Measurements from ENCODE around the gene KLC4. TPM values are rescaled to one million over a fixed set of nuclear protein-coding genes. Genes with fewer than 3 reads are reported as not detected.

The KLC4 gene
- total and polyA plus RNA-seq, 9 of the 15 experiments (the other 6 are each of a cell fraction or from before 2014, with no cell fraction given): 1.7 to 16.2 (median 7.7) TPM

DNA sequence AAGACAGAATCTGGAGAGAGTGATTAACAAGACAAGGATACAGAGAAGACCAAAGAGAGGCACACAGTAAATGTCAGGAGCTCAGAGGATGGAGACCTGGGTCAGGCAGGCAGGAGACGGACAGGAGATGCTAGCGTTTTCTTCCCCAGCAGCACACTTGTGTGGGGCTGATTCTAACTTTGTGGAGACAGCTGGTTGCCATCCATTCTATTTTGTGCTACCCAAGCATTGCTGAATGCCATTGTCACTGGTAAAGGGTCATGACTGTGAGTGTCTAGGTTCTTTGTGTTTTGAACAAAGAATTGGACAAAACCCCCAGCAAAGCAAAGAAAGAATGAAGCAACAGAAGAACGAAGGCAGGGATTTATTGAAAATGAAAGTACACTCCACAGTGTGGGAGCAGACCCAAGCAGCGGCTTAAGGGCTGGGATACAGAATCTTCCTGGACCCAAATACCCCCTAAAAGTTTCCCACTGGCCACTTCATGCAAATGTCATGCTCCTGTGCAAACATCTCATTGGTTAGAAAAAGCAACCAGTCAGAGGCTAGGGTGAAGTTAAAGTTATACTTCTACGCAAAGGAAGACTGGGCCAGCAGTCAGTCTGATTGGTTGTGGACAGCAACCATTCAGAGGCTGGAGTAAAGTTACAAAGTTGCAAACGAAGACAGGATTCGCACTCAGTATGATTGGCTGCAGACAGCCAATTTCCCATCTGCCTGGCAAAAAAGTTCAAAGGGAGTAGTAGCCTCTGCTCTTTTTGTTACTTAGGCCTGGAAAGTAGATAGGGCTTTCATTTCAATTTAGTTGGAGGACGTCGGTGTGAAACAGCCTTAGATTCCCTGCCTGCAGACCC, 34.2 kb downstream of the KLC4 start (continued):
- TF ChIP-seq NKRF (IDR thresholded peaks at IDR 0.05; ENCODE audit: borderline replicate concordance) (no peak), MYNN (IDR thresholded peaks at IDR 0.05) (no peak), MYNN (CRISPR knock-in tag; IDR thresholded peaks at IDR 0.05) (no peak), ZNF561 (CRISPR knock-in tag; conservative IDR thresholded peaks at IDR 0.05) (no peak), SMARCA4 (IDR thresholded peaks at IDR 0.05) (no peak), ZNF274 (IDR thresholded peaks at IDR 0.05; ENCODE audit: borderline replicate concordance, low read depth, low read length) (no peak), POLR2AphosphoS5 (IDR thresholded peaks at IDR 0.05; ENCODE audit: control insufficient read depth, insufficient read depth, low read depth, low read length) (no peak), STAG1 (CRISPR knock-in tag; IDR thresholded peaks at IDR 0.05; ENCODE audit: borderline replicate concordance) (no peak), FOXJ3 (CRISPR knock-in tag; IDR thresholded peaks at IDR 0.05) (no peak), ZNF121 (CRISPR knock-in tag; conservative IDR thresholded peaks at IDR 0.05) (no peak), GABPB2 (CRISPR knock-in tag; conservative IDR thresholded peaks at IDR 0.05) (no peak), ZNF408 (CRISPR knock-in tag; IDR thresholded peaks at IDR 0.05; ENCODE audit: low read depth) (no peak), BACH1 (tag; IDR thresholded peaks at IDR 0.05) (no peak), NFATC3 (IDR thresholded peaks at IDR 0.05) (no peak), FUS (optimal IDR thresholded peaks at IDR 0.05; ENCODE audit: low read depth, low read length) (no peak), HLTF (IDR thresholded peaks at IDR 0.05) (no peak)
- TF ChIP-seq, protein P1, sequence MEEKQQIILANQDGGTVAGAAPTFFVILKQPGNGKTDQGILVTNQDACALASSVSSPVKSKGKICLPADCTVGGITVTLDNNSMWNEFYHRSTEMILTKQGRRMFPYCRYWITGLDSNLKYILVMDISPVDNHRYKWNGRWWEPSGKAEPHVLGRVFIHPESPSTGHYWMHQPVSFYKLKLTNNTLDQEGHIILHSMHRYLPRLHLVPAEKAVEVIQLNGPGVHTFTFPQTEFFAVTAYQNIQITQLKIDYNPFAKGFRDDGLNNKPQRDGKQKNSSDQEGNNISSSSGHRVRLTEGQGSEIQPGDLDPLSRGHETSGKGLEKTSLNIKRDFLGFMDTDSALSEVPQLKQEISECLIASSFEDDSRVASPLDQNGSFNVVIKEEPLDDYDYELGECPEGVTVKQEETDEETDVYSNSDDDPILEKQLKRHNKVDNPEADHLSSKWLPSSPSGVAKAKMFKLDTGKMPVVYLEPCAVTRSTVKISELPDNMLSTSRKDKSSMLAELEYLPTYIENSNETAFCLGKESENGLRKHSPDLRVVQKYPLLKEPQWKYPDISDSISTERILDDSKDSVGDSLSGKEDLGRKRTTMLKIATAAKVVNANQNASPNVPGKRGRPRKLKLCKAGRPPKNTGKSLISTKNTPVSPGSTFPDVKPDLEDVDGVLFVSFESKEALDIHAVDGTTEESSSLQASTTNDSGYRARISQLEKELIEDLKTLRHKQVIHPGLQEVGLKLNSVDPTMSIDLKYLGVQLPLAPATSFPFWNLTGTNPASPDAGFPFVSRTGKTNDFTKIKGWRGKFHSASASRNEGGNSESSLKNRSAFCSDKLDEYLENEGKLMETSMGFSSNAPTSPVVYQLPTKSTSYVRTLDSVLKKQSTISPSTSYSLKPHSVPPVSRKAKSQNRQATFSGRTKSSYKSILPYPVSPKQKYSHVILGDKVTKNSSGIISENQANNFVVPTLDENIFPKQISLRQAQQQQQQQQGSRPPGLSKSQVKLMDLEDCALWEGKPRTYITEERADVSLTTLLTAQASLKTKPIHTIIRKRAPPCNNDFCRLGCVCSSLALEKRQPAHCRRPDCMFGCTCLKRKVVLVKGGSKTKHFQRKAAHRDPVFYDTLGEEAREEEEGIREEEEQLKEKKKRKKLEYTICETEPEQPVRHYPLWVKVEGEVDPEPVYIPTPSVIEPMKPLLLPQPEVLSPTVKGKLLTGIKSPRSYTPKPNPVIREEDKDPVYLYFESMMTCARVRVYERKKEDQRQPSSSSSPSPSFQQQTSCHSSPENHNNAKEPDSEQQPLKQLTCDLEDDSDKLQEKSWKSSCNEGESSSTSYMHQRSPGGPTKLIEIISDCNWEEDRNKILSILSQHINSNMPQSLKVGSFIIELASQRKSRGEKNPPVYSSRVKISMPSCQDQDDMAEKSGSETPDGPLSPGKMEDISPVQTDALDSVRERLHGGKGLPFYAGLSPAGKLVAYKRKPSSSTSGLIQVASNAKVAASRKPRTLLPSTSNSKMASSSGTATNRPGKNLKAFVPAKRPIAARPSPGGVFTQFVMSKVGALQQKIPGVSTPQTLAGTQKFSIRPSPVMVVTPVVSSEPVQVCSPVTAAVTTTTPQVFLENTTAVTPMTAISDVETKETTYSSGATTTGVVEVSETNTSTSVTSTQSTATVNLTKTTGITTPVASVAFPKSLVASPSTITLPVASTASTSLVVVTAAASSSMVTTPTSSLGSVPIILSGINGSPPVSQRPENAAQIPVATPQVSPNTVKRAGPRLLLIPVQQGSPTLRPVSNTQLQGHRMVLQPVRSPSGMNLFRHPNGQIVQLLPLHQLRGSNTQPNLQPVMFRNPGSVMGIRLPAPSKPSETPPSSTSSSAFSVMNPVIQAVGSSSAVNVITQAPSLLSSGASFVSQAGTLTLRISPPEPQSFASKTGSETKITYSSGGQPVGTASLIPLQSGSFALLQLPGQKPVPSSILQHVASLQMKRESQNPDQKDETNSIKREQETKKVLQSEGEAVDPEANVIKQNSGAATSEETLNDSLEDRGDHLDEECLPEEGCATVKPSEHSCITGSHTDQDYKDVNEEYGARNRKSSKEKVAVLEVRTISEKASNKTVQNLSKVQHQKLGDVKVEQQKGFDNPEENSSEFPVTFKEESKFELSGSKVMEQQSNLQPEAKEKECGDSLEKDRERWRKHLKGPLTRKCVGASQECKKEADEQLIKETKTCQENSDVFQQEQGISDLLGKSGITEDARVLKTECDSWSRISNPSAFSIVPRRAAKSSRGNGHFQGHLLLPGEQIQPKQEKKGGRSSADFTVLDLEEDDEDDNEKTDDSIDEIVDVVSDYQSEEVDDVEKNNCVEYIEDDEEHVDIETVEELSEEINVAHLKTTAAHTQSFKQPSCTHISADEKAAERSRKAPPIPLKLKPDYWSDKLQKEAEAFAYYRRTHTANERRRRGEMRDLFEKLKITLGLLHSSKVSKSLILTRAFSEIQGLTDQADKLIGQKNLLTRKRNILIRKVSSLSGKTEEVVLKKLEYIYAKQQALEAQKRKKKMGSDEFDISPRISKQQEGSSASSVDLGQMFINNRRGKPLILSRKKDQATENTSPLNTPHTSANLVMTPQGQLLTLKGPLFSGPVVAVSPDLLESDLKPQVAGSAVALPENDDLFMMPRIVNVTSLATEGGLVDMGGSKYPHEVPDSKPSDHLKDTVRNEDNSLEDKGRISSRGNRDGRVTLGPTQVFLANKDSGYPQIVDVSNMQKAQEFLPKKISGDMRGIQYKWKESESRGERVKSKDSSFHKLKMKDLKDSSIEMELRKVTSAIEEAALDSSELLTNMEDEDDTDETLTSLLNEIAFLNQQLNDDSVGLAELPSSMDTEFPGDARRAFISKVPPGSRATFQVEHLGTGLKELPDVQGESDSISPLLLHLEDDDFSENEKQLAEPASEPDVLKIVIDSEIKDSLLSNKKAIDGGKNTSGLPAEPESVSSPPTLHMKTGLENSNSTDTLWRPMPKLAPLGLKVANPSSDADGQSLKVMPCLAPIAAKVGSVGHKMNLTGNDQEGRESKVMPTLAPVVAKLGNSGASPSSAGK (IDR thresholded peaks at IDR 0.05): peak; percentile 63
